A549 treated with Mapracorat at 1 μM for 4 hours (cell line): ENCODE data around the gene OR4C15. TPM values are rescaled to one million over a fixed set of nuclear protein-coding genes. Genes with fewer than 3 reads are reported as not detected.

Experiments
- total RNA-seq: library from RNA; stranded (reverse); fragments of 200-300 nt; extraction: Qiagen RNA extraction; gene quantifications from 5 replicates; pipeline ENCODE4 v1.2.3, GENCODE V29; 2022

Gene OR4C15
- total RNA-seq = not detected in 5 replicates

DNA sequence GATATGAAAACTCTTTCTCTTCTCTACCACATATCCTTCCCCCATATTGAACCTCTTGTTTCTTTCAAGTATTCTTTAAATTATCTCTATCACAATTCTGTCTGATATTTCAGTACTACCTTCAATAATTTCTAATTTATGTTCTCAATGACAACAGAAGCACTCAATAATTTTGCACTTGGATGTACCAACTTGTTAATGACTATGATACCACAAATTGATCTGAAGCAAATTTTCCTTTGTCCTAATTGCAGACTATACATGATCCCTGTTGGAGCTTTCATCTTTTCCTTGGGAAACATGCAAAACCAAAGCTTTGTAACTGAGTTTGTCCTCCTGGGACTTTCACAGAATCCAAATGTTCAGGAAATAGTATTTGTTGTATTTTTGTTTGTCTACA, at the start of gene OR4C15:
Gene OR4C15, plus strand, starts transcription at position 301 of the 400 bp plus-strand sequence. Its CDS starts 0 bp downstream, at position 301.

DNA sequence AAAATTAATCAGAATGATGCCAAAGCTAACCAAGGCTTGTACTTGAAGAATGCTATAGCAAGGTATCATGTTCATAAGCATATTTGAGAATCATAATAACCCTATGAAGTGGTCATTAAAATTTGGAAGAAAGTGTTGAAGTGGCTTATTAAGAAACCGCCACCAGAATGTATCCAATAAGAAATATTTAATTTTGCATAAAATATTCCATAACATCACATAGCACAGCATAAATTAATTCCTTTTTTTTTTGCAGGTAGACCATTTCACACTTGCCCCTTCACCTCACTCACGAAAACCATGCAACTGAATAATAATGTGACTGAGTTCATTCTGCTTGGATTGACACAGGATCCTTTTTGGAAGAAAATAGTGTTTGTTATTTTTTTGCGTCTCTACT, 17.6 kb downstream of the OR4C15 start, which contains the start of gene OR4C16:
Gene OR4C16, plus strand, starts transcription at position 301 of the 400 bp plus-strand sequence. Its CDS starts 0 bp downstream, at position 301.

Other genes with a start within 250 kb of the OR4C15 start
- not detected in 5 replicates for gene OR4A16, start 211.3 kb upstream of the OR4C15 start, total RNA-seq
- not detected in 5 replicates for gene OR4A15, start 186.5 kb upstream of the OR4C15 start, total RNA-seq
- not detected in 5 replicates for gene OR4C16, start 17.7 kb downstream of the OR4C15 start, total RNA-seq
- not detected in 5 replicates for gene OR4C11, start 53.2 kb downstream of the OR4C15 start, total RNA-seq
- not detected in 5 replicates for gene OR4P4, start 80.6 kb downstream of the OR4C15 start, total RNA-seq
- not detected in 5 replicates for gene OR4S2, start 93.9 kb downstream of the OR4C15 start, total RNA-seq
- not detected in 5 replicates for gene OR4C6, start 107.7 kb downstream of the OR4C15 start, total RNA-seq
- not detected in 5 replicates for gene OR5D13, start 219.0 kb downstream of the OR4C15 start, total RNA-seq
- gene OR5D14, start 241.1 kb downstream of the OR4C15 start, total RNA-seq = not detected in 5 replicates